HepG2 (cell line): Measurements from ENCODE around the gene CENPC. TPM values are rescaled to one million over a fixed set of nuclear protein-coding genes. Genes with fewer than 3 reads are reported as not detected.
A peak's percentile ranks its signal among the peaks of the same experiment; 100 is the strongest.

Source experiments
- ATAC-seq: fragments of 200-7000 bp; cut with Tn5 transposase; 3 replicates; pipeline ENCODE4 v1.9.1; 2020; ENCODE audit warnings: mild to moderate bottlenecking, moderate library complexity
- BruUV-seq: library from RNA; stranded (reverse); fragments of 400-500 nt; replicated peaks from 2 replicates; lab custom pipeline; 2021; lab: Mats Ljungman, UMichigan
- CTCF ChIA-PET: fragments of 300-600 bp; formaldehyde crosslinking; extraction: SDS; loops from one replicate; lab custom pipeline; 2021; ENCODE audit warnings: low total read pairs, inconsistent platforms, low intra/inter-chr PET ratio; lab: Yijun Ruan, JAX
- POLR2A ChIA-PET: fragments of 350-600 bp; sonication (Branson Sonifier 250); formaldehyde crosslinking; loops from one replicate; lab custom pipeline; 2020; ENCODE audit warnings: antibody characterized with exemption, inconsistent platforms; lab: Yijun Ruan, JAX
- DNase-seq: peaks from one replicate; pipeline ENCODE4 v3.0.0-alpha.2; 2015; ENCODE audit warnings: low spot score
- FAIRE-seq: peaks from 3 replicates; lab custom pipeline; 2011; peaks lifted over from hg19 to GRCh38; lab: Jason Lieb, UNC
- H2AFZ ChIP-seq: one replicate; pipeline ENCODE4 v1.6.1; 2011; ENCODE audit warnings: low read length, inconsistent platforms
- H3K27ac ChIP-seq: fragments of 300-600 bp; 3 replicates; pipeline ENCODE4 v1.8.0; 2011; ENCODE audit warnings: mixed run types, mild to moderate bottlenecking, mixed read lengths, low read length, inconsistent platforms; ENCODE audit not compliant: insufficient read depth; ENCODE audit errors: extremely low read length
- H3K27me3 ChIP-seq, 2 experiments: fragments of 200-600 bp in 1 of 2; 2 replicates in 1 of 2; 3 replicates in 1 of 2; pipeline versions ENCODE4 v1.6.0 to v1.8.0; 2011; ENCODE audit warnings: low read length in 2 of 2, mild to moderate bottlenecking in 2 of 2, moderate library complexity in 2 of 2, inconsistent platforms in 1 of 2; ENCODE audit not compliant: insufficient read depth in 2 of 2, control insufficient read depth in 1 of 2
- H3K36me3 ChIP-seq, 2 experiments: fragments of 200-600 bp in 1 of 2; replicated peaks in 1 of 2; 2 replicates in 1 of 2; 3 replicates in 1 of 2; pipeline versions ENCODE4 v1.5.1 to v1.8.0; 2011; ENCODE audit warnings: low read length in 2 of 2, inconsistent platforms in 1 of 2; ENCODE audit not compliant: insufficient read depth in 2 of 2, control insufficient read depth in 1 of 2
- H3K4me1 ChIP-seq: 2 replicates; pipeline ENCODE4 v1.5.1; 2012; ENCODE audit warnings: low read length, inconsistent platforms; ENCODE audit not compliant: insufficient read depth
- H3K4me2 ChIP-seq: 2 replicates; pipeline ENCODE4 v1.6.0; 2011; ENCODE audit warnings: low read depth, low read length, inconsistent platforms
- H3K4me3 ChIP-seq, 3 experiments: fragments of 200-600 bp in 1 of 3; sonication (generic), shearing (Covaris generic) in 1 of 3; replicated peaks in 1 of 3; 2 replicates each; pipeline ENCODE4 v1.5.1; 2011 to 2016; ENCODE audit warnings: low read length in 3 of 3, inconsistent platforms in 2 of 3, low read depth in 2 of 3, mild to moderate bottlenecking in 2 of 3, control low read depth in 1 of 3, mixed read lengths in 1 of 3; ENCODE audit not compliant: insufficient read depth in 1 of 3
- H3K79me2 ChIP-seq: one replicate; pipeline ENCODE4 v1.6.1; 2011; ENCODE audit warnings: low read length, inconsistent platforms; ENCODE audit not compliant: insufficient read depth
- H3K9ac ChIP-seq: 2 replicates; pipeline ENCODE4 v1.6.0; 2011; ENCODE audit warnings: mild to moderate bottlenecking, low read depth, low read length, inconsistent platforms; ENCODE audit not compliant: insufficient read depth
- H3K9me3 ChIP-seq: 2 replicates; pipeline ENCODE4 v1.5.1; 2012; ENCODE audit warnings: mild to moderate bottlenecking, low read length
- H4K20me1 ChIP-seq: 2 replicates; pipeline ENCODE4 v1.6.0; 2011; ENCODE audit warnings: inconsistent platforms, mild to moderate bottlenecking, low read length, moderate library complexity; ENCODE audit not compliant: insufficient read depth
- CAMTA2 ChIP-seq: sonication (generic); formaldehyde crosslinking; IDR thresholded peaks from 2 replicates; pipeline ENCODE4 v1.4.0; 2020; ENCODE audit warnings: mild to moderate bottlenecking, missing genetic modification reagents, borderline replicate concordance
- FOXK2 ChIP-seq: fragments of 450-650 bp; IDR thresholded peaks from 2 replicates; pipeline ENCODE4 v1.6.1; 2016
- GTF3A ChIP-seq: sonication (generic); formaldehyde crosslinking; conservative IDR thresholded peaks from 2 replicates; pipeline ENCODE4 v1.4.0; 2020; ENCODE audit warnings: mild to moderate bottlenecking, missing genetic modification reagents
- JDP2 ChIP-seq: sonication (generic); formaldehyde crosslinking; IDR thresholded peaks from 2 replicates; pipeline ENCODE4 v1.8.1; 2022; ENCODE audit warnings: missing genetic modification reagents, borderline replicate concordance
- PLRG1 ChIP-seq: fragments of 450-650 bp; conservative IDR thresholded peaks from 2 replicates; pipeline ENCODE4 v1.6.1; 2016
- THYN1 ChIP-seq: sonication (generic); formaldehyde crosslinking; IDR thresholded peaks from 2 replicates; pipeline ENCODE4 v1.8.1; 2023; ENCODE audit warnings: low read depth, mild to moderate bottlenecking, moderate library complexity, missing genetic modification reagents, borderline replicate concordance
- ZNF589 ChIP-seq: sonication (generic); formaldehyde crosslinking; conservative IDR thresholded peaks from 2 replicates; pipeline ENCODE4 v1.8.0; 2022; ENCODE audit warnings: mild to moderate bottlenecking, moderate library complexity, missing genetic modification reagents
- ZNF614 ChIP-seq: IDR thresholded peaks from 2 replicates; pipeline ENCODE4 v1.6.1; 2018; ENCODE audit warnings: missing biosample characterization, missing genetic modification reagents, inconsistent platforms, borderline replicate concordance
- WGBS: methylation state at CpG from one replicate; pipeline ENCODE4 v1.1.6; 2017; ENCODE audit warnings: low lambda C conversion rate; 5-methylcytosine and 5-hydroxymethylcytosine counted together
- in situ Hi-C: cut with HindIII; loops from 2 replicates; pipeline ENCODE4 v1.10.0; 2017; ENCODE audit warnings: low pct_unique_long_range_greater_than_20kb; ENCODE audit not compliant: extremely low pct_ligation_motif_present
- intact Hi-C: fragments of 100-400 bp; cut with micrococcal nuclease; formaldehyde crosslinking; loops from one replicate; pipeline ENCODE4 v1.10.0; 2022; ENCODE audit not compliant: unreplicated experiment
- polyA plus RNA-seq, 8 experiments: library from polyadenylated mRNA; depleted of rRNA in 3 of 8; stranded (reverse) in 7 of 8; unstranded in 1 of 8; fragments of >200 nt; fragmentation: Illumina TruSeq in 4 of 8; extraction: Trizol in 4 of 8; gene quantifications; 2 replicates each; pipeline versions ENCODE4 v1.2.1 to v1.2.3, GENCODE V29; 2011 to 2016; ENCODE audit warnings: low read depth in 4 of 8, missing spikeins in 1 of 8, mixed read lengths in 1 of 8; ENCODE audit not compliant: insufficient read depth in 1 of 8
- total RNA-seq, 5 experiments: library from RNA; depleted of rRNA; stranded (reverse); fragments of >200 nt; fragmentation: Illumina TruSeq; extraction: Trizol; gene quantifications; 2 replicates each; pipeline ENCODE4 v1.2.3, GENCODE V29; 2016; ENCODE audit warnings: low read depth in 1 of 5
- TF ChIP-seq, protein P1 (sequence below): sonication (generic); formaldehyde crosslinking; IDR thresholded peaks from 2 replicates; pipeline ENCODE4 v1.4.0; 2020; ENCODE audit warnings: missing genetic modification reagents

The CENPC gene
- total and polyA plus RNA-seq, 2 of the 13 experiments (the other 11 are each of a cell fraction or from before 2014, with no cell fraction given): 4.7 to 16.4 TPM

DNA sequence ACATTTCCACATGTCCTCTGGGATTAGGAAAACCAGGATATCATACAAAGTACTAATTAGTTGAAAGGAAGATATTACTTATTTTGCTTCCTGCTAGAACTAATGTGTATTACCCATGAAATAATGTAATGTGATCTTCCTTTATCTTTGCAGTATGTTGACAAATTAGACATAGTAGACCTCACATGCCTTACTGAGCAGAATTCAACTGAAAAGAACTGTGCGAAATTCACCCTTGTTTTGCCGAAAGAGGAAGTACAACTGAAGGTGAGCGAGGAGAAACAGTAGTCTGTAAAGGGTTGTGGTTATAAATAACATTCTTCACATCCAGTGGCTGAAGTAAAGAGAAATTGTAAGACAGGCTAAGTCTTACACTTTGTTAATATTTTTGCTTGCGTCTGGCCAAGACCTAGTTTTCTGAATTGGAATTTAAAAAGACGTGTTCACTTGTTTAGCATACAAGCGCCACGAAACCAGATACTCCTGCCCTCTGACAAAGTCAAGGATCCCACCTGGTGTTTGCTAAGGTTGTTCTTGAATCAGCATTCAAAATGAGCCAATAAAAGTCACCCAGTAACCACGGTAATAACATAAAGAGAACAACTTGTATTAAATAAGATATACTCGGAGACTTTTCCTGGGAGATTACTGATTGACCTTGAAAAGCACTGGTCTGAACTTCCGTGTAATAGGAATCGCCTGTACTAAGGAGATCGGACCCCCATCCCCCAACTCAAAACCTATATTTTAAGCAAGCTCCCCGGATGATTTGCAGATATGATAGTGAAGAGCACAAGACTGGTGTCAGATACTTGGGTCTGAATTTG, 30.1 kb upstream of the CENPC start:
- ChIA-PET POLR2A (no interaction called here), CTCF (no interaction called here)
- intact Hi-C loops (no loop called here), in situ Hi-C loops (no loop called here)
- no peak for ATAC-seq
- Histone ChIP-seq H3K9ac (no peak overlapping the region), H3K9me3 (no peaks in the 10 kb centered on the region), H2AFZ (peak overlapping the region; percentile 59), H3K27ac (no peak overlapping the region), H3K4me2 (no peak overlapping the region), H3K27me3 (no peaks in the 10 kb centered on the region), H4K20me1 (no peaks in the 10 kb centered on the region), H3K79me2 (no peaks in the 10 kb centered on the region), H3K4me1 (no peaks in the 10 kb centered on the region), H3K36me3 (no peaks in the 10 kb centered on the region), H3K4me3 (no peak overlapping the region)
- FAIRE-seq: no peak
- TF ChIP-seq THYN1 (no peak), ZNF614 (CRISPR knock-in tag) (no peak), GTF3A (no peak), ZNF589 (CRISPR knock-in tag) (no peak), FOXK2 (no peak), PLRG1 (no peak)
- TF ChIP-seq, protein P1, sequence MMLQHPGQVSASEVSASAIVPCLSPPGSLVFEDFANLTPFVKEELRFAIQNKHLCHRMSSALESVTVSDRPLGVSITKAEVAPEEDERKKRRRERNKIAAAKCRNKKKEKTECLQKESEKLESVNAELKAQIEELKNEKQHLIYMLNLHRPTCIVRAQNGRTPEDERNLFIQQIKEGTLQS (CRISPR knock-in tag): no peak
- no TSS peak for BruUV-seq
- no peak for DNase-seq
- 46% methylated on average over 13 of the region's 13 CpGs for WGBS

DNA sequence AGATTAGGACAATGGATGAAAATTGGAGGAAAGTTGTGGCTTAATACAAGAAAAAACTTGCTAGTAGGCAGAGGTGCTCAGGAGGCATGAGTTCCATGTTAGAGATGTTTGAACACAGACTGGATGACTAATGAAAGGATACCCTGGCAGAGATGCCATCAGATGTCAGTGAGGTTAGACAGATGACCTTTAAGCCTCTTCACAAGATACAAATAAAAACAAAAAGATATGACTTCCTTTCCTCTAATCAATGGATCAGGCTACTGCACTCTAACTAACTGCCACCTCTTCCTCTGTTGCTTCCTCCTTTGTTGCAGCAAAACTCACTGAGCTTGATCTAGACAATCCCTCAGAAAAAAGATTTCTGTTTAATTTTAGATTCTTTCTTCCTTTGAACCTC, 27.9 kb upstream of the CENPC start:
- Histone ChIP-seq H4K20me1 (no peaks in the 10 kb centered on the region), H3K27me3 (no peaks in the 10 kb centered on the region), H3K4me3 (no peak overlapping the region), H3K9ac (no peak overlapping the region), H2AFZ (no peak overlapping the region), H3K79me2 (no peaks in the 10 kb centered on the region), H3K4me2 (no peak overlapping the region), H3K27ac (no peak overlapping the region), H3K36me3 (no peaks in the 10 kb centered on the region), H3K9me3 (no peaks in the 10 kb centered on the region), H3K4me1 (no peaks in the 10 kb centered on the region)
- ChIA-PET POLR2A (no interaction called here), CTCF (no interaction called here)
- TF ChIP-seq JDP2: no peak
- no peak for TF ChIP-seq CAMTA2 (CRISPR knock-in tag)
- in situ Hi-C loops: loop anchor here (25.0 kb wide), 1 partner anchor 339 kb away; no protein-coding TSS in a partner anchor
- FAIRE-seq (no peak), ATAC-seq (no peak), DNase-seq (no peak)
- intact Hi-C loops: no loop called here
- no TSS peak for BruUV-seq
